ENCODE measurements around the gene CEACAM21.

CEACAM21 gene

GRCh38 chr19:41621654-41622053 is 45.7 kb downstream of the CEACAM21 start:
- DNase-seq, result no peak

GRCh38 chr19:41623360-41623759 is 47.4 kb downstream of the CEACAM21 start:
- DNase-seq, result no peak

DNA sequence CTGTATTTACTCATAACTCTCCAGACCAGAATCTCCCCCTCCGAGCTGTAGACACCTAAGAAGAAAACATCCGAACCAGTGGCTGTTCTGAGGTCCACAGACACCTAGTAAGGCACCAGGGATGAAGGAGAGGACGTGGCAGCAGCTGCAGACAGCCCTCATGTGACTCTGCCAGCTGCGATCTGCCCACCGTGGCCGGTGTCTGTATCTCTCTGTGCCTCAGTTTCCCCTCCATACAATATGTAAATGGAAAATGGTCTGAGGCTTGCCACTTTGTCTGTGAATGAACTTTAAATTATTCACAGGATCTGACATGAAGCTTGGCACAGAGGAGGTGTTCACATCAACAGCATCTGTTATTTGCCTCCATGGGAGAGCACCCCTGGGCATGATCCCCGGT is 48.5 kb downstream of the CEACAM21 start:
- no peak for DNase-seq

DNA sequence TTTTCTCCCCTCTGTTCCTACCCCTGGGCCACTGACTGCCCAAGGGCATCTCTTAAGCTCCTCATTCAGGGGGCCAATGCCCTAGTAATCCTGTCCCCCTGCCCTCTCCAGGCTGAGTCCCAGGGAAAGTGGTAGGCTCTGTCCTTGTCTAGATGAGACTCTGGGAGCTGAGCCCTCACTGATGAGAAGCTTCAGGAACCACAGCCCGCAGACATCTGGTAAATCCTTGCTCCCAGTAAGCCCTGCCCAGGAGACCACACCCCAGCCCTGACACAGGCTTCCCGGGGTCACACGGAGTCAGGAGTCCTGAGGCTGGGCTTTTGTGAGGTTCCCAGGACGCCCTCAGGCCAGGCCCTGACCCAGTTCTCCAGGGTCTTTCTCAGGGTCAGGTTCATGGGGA is 49.0 kb downstream of the CEACAM21 start:
- no peak for DNase-seq

GRCh38 chr19:41626278-41626677 is 50.3 kb downstream of the CEACAM21 start:
- no peak for DNase-seq

DNA sequence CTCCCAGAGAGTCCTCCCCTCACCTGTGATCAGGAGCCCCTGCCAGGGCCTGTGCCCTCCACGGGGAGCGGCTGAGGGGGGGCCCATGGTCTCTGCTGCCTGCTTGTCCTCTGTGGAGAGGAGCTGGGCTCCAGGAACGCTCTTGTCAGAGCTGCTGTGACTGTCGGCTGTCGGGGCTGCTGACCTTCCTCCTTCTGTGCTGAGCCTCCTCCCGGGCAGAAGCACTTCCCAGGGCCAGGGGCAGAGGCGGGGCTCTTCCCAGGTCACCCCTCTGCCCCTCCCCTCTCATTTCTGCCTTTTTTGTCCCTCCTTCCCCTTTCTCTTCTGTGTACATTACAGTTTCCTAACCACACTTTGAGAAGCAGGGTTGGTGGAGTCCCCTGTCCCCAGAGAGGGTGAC is 50.9 kb downstream of the CEACAM21 start, which contains the start of gene CEACAM4:
TSS of gene CEACAM4 (minus strand) at position 198 of the 400 bp plus-strand sequence. CDS start at position 87, 111 bp downstream.
- no peak for DNase-seq

GRCh38 chr19:41627966-41628675 is 52.2 kb downstream of the CEACAM21 start:
- DNase-seq, result no peak
